Measurements from ENCODE around the gene APLF.

- TF ChIP-seq CTCF (IDR thresholded peaks at IDR 0.05) (no peak), POLR2A (IDR thresholded peaks at IDR 0.05) (no peak)
These were observed 4.0 kb downstream of the APLF start for GRCh38 chr2:68471385-68471784.
